OCI-LY1 (cell line): ENCODE results near the gene ERVV-1.

Experiments used
- CTCF ChIP-seq: fragments of 200-600 bp; sonication (generic), shearing (Covaris generic); IDR thresholded peaks from 2 replicates; pipeline ENCODE4 v1.5.1; 2017; ENCODE audit warnings: mild to moderate bottlenecking, antibody characterized with exemption, low read length, moderate library complexity, mixed read lengths
- EZH2 ChIP-seq: fragments of 200-600 bp; sonication (generic), shearing (Covaris generic); IDR thresholded peaks from 2 replicates; pipeline ENCODE4 v1.8.0; 2017; ENCODE audit warnings: borderline replicate concordance, mixed run types, mild to moderate bottlenecking, antibody characterized with exemption, low read length, moderate library complexity, mixed read lengths

GRCh38 chr19:52981329-52981728 is 32.4 kb upstream of the ERVV-1 start:
- TF ChIP-seq CTCF (no peak), EZH2 (no peak)
